Esophagus muscularis mucosa (tissue), 4 donors: ENCODE results near the gene ADSS1.

Experiments used
- EP300 ChIP-seq: sonication (generic); formaldehyde crosslinking; IDR thresholded peaks from one replicate; pipeline ENCODE4 v1.6.1; 2017; ENCODE audit warnings: antibody characterized with exemption
- POLR2A ChIP-seq: fragments of 450-650 bp; IDR thresholded peaks from one replicate; pipeline ENCODE4 v1.6.1; 2017; ENCODE audit warnings: antibody characterized with exemption, moderate library complexity, mild to moderate bottlenecking, low read depth
- TF ChIP-seq, protein P1 (sequence below), 3 experiments: fragments of 200-600 bp in 2 of 3; fragments of 450-650 bp in 1 of 3; sonication (generic) in 2 of 3; IDR thresholded peaks; one replicate each; pipeline ENCODE4 v1.5.1; 2017 to 2019; ENCODE audit warnings: antibody characterized with exemption in 3 of 3, mild to moderate bottlenecking in 2 of 3, moderate library complexity in 1 of 3

DNA sequence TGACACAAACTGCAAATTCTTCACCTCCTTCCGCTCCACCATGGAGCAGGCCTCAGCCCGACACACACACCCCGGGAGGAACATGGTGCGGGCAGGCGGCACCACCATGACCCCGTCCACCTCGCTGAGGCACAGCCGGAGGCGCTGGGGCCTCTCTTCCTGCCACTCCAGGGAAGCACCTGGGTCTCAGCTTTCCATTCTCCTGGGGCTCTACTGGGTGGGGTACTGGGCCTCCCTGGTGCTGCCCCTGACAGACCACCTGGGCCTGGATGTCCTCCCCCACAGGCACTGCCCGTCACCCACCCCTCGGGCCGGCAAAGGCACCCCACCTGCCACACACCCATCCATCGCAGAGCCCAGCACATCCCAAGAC, 61.7 kb downstream of the ADSS1 start:
- TF ChIP-seq, protein P1, sequence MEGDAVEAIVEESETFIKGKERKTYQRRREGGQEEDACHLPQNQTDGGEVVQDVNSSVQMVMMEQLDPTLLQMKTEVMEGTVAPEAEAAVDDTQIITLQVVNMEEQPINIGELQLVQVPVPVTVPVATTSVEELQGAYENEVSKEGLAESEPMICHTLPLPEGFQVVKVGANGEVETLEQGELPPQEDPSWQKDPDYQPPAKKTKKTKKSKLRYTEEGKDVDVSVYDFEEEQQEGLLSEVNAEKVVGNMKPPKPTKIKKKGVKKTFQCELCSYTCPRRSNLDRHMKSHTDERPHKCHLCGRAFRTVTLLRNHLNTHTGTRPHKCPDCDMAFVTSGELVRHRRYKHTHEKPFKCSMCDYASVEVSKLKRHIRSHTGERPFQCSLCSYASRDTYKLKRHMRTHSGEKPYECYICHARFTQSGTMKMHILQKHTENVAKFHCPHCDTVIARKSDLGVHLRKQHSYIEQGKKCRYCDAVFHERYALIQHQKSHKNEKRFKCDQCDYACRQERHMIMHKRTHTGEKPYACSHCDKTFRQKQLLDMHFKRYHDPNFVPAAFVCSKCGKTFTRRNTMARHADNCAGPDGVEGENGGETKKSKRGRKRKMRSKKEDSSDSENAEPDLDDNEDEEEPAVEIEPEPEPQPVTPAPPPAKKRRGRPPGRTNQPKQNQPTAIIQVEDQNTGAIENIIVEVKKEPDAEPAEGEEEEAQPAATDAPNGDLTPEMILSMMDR (IDR thresholded peaks at IDR 0.05): no peak
- TF ChIP-seq POLR2A (no peak), EP300 (no peak)
